B cell (primary cell): Measurements from ENCODE around the gene BMERB1.

Source experiments
- CTCF ChIP-seq: fragments of 200-600 bp; IDR thresholded peaks from one replicate; pipeline ENCODE4 v1.8.0; 2022; ENCODE audit warnings: antibody characterized with exemption, mild to moderate bottlenecking
- EZH2 ChIP-seq: IDR thresholded peaks from 2 replicates; pipeline ENCODE4 v1.6.1; 2012; ENCODE audit warnings: borderline replicate concordance, low read depth, mild to moderate bottlenecking, moderate library complexity, low read length; ENCODE audit not compliant: insufficient read depth, poor library complexity, severe bottlenecking

- TF ChIP-seq EZH2: no peak
- TF ChIP-seq CTCF: no peak
Measured at GRCh38 chr16:15464401-15465186, 30.2 kb downstream of the BMERB1 start.
